Activated naive CD8-positive, alpha-beta T cell treated with anti-CD3 and anti-CD28 coated beads, Interleukin-2, amount 10 ng/mL, durations not matched to agents 7 days and 5 days (primary cell): Measurements from ENCODE around the gene RHOXF2. TPM values are rescaled to one million over a fixed set of nuclear protein-coding genes. Genes with fewer than 3 reads are reported as not detected.
"Not testable (repeated sequence)": the region's sequence is repeated elsewhere in the genome, so short reads cannot be mapped to it uniquely, and the experiment has no call there.

Experiments used
- ATAC-seq: fragments of 150-1000 bp; cut with Tn5 transposase; one replicate; pipeline ENCODE4 v1.10.0; 2021; ENCODE audit warnings: low read depth, moderate library complexity
- POLR2A ChIA-PET: fragments of 350-600 bp; sonication (Branson Sonifier 250); formaldehyde crosslinking; loops from one replicate; lab custom pipeline; 2021; ENCODE audit warnings: antibody characterized with exemption; lab: Charles Lee
- DNase-seq: peaks from one replicate; pipeline ENCODE4 v3.0.0; 2021
- H3K27ac Mint-ChIP-seq: one replicate; pipeline ENCODE4 v1.8.0; 2022; ENCODE audit warnings: mild to moderate bottlenecking, mixed read lengths
- H3K27me3 Mint-ChIP-seq: one replicate; pipeline ENCODE4 v1.8.0; 2022; ENCODE audit warnings: mild to moderate bottlenecking, moderate library complexity, mixed read lengths
- H3K36me3 Mint-ChIP-seq: one replicate; pipeline ENCODE4 v1.8.0; 2021; ENCODE audit warnings: mild to moderate bottlenecking, mixed read lengths
- H3K4me1 Mint-ChIP-seq: one replicate; pipeline ENCODE4 v1.8.0; 2021; ENCODE audit warnings: mixed read lengths
- H3K4me3 Mint-ChIP-seq: one replicate; pipeline ENCODE4 v1.8.0; 2022; ENCODE audit warnings: mild to moderate bottlenecking, moderate library complexity, mixed read lengths
- H3K9me3 Mint-ChIP-seq: one replicate; pipeline ENCODE4 v1.8.0; 2021; ENCODE audit warnings: mixed read lengths
- total RNA-seq, 2 experiments: library from RNA; stranded (reverse); gene quantifications; one replicate each; pipeline ENCODE4 v1.2.3, GENCODE V29; 2021

RHOXF2 gene
- total RNA-seq, 2 experiments from 2014 or later, result not detected

DNA sequence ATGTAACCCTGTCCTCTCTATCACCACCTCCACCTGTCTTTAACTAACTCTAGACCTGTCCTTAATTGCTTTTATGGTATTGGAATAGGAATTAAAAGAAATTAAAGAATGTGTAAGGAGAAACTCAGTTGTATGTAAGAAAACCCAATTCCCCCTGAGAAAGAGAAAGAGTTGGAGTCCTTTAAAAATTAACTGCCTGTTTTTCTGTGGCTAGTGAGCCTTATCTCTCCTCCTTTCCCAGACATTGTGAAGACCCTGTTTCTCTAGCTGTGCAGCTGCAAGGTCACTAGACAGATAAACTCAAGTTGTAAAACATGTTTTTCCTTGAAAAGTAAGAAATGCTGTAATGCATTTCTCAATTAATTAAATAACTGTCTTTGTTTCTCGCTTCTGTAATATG, 12.1 kb upstream of the RHOXF2 start:
- H3K27ac Mint-ChIP-seq, H3K27me3 Mint-ChIP-seq, H3K9me3 Mint-ChIP-seq, H3K4me3 Mint-ChIP-seq, POLR2A ChIA-PET, H3K36me3 Mint-ChIP-seq, ATAC-seq, DNase-seq: not testable (repeated sequence)
- peaks cover 11% of the 10 kb centered on the region for H3K4me1 Mint-ChIP-seq

DNA sequence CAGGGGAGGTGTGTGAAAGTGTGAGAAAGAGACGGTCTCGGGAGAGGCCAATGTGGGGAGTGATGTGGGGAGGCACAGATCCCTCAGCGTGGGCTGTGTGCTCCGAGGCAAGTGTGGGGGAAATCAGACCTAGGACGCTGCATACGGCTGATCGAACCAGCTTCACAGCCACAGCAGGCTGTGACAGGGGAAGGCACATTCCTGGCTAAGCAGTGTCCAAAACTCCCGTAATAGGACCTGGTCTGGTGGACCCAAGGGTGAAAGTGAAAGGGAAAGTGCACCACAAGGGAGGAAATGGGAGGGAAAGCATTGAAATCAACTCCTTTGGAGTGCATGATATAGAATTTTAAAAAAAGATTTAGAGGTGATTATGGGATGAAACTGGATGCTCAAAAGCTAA, 10.9 kb upstream of the RHOXF2 start:
- H3K4me1 Mint-ChIP-seq, result peaks cover 11% of the 10 kb centered on the region
- ATAC-seq, result no peak
- H3K27me3 Mint-ChIP-seq, result no peaks in the 10 kb centered on the region
- peaks cover 7% of the 10 kb centered on the region for H3K36me3 Mint-ChIP-seq
- H3K27ac Mint-ChIP-seq, result no peak overlapping the region
- POLR2A ChIA-PET, result no interaction called here
- H3K9me3 Mint-ChIP-seq, result peaks cover 4% of the 10 kb centered on the region
- H3K4me3 Mint-ChIP-seq, result no peak overlapping the region
- DNase-seq, result no peak

DNA sequence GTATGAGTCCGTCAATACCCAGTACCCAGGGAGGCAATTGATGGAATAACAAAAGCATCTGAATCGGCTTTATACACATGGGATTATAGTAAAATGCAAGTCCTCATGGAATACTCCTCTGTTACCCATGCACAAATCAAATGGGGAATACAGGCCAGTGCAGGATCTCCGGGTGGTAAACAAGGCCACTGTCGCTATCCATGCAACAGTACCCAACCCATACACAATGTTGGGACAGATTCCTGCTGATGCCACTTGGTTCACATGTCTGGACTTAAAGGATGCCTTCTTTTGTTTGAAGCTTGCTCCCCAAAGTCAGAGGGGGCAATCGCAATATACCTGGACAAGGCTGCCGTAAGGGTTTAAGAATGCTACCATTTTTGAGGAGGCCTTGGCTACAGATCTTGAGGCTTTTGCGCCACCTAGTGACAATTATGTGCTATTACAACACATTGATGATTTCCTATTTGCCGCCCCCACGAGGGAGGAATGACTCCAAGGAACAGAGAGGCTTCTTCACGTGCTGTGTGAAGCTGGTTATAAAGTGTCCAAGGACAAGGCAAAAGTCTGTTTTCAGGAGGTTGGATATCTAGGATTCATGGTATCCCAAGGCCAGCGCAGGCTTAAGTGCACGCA, 8.2 kb upstream of the RHOXF2 start:
- H3K27me3 Mint-ChIP-seq, ATAC-seq, POLR2A ChIA-PET, DNase-seq, H3K4me3 Mint-ChIP-seq, H3K36me3 Mint-ChIP-seq, H3K4me1 Mint-ChIP-seq, H3K27ac Mint-ChIP-seq, H3K9me3 Mint-ChIP-seq: not testable (repeated sequence)

DNA sequence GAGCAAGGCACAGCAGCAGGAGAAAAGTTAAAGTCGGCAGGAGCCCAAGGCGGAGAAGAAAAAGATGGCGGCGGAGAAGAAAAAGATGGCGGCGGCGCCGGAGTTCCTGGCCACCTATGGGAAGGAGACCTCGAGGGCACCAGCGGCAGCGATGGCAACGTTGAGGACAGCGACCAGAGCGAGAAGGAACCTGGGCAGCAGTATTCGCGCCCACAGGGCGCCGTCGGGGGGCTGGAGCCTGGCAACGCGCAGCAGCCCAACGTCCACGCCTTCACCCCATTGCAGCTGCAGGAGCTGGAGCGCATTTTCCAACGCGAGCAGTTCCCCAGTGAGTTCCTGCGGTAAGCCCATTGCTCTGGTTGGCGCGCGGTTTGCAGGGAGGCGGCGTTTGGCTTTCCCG, 673 bp downstream of the RHOXF2 start:
- H3K4me1 Mint-ChIP-seq, H3K27me3 Mint-ChIP-seq, H3K4me3 Mint-ChIP-seq, ATAC-seq, H3K36me3 Mint-ChIP-seq, DNase-seq, H3K9me3 Mint-ChIP-seq, H3K27ac Mint-ChIP-seq, POLR2A ChIA-PET: not testable (repeated sequence)

DNA sequence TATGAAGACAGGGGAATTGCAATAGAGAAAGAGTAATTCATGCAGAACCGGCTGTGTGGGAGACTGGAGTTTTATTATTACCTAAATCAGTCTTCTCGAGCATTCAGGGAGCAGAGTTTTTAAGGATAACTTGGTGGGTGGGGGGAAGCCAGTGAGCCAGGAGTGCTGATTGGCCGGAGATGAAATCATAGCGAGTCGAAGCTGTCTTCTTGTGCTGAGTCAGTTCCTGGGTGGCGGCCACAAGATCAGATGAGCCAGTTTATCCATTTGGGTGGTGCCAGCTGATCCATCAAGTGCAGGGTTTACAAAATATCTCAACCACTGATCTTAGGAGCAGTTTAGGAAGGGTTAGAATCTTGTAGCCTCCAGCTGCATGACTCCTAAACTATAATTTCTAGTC, 34.8 kb downstream of the RHOXF2 start:
- H3K4me3 Mint-ChIP-seq, POLR2A ChIA-PET, H3K27me3 Mint-ChIP-seq, DNase-seq, ATAC-seq, H3K27ac Mint-ChIP-seq, H3K36me3 Mint-ChIP-seq, H3K9me3 Mint-ChIP-seq, H3K4me1 Mint-ChIP-seq: not testable (repeated sequence)

DNA sequence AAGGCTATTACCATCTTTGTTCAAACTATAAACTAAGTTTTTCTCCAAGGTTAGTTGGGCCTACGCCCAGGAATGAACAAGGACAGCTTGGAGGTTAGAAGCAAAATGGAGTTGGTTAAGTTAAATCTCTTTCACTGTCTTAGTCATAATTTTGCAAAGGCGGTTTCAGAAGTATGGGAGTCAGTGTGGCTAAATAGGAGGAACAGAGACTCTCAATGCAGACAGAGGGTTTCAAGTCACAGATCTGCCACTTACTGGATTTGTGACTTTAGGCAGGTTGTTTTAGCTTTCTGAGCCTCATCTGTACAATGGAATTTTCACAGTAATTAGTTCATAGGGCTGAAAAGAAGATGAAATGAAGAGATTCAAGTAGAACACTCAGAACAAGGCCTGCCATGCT, 35.3 kb downstream of the RHOXF2 start:
- H3K4me1 Mint-ChIP-seq, H3K27me3 Mint-ChIP-seq, ATAC-seq, DNase-seq, H3K27ac Mint-ChIP-seq, POLR2A ChIA-PET, H3K4me3 Mint-ChIP-seq, H3K36me3 Mint-ChIP-seq, H3K9me3 Mint-ChIP-seq: not testable (repeated sequence)

DNA sequence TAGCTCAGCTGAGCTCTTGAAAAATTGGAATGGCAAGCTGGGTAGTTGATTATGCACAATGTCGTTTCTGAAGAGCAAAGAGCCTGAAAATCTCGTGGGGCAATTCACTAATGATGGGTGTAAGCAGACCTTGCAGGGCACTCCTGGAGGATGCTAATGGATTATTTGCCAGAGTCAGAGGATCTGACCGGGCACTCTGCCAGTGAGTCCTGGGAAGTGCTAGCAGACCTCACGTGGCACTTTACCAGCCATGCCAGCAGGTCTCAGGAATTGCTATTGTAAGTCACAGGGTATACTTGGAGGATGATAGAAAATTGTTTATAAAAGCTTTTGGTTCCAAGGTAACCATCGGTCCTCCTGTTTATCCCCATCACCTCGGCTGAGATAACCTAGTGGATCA, 37.4 kb downstream of the RHOXF2 start:
- H3K4me1 Mint-ChIP-seq, H3K4me3 Mint-ChIP-seq, ATAC-seq, H3K27ac Mint-ChIP-seq, H3K27me3 Mint-ChIP-seq, POLR2A ChIA-PET, H3K9me3 Mint-ChIP-seq, DNase-seq, H3K36me3 Mint-ChIP-seq: not testable (repeated sequence)

DNA sequence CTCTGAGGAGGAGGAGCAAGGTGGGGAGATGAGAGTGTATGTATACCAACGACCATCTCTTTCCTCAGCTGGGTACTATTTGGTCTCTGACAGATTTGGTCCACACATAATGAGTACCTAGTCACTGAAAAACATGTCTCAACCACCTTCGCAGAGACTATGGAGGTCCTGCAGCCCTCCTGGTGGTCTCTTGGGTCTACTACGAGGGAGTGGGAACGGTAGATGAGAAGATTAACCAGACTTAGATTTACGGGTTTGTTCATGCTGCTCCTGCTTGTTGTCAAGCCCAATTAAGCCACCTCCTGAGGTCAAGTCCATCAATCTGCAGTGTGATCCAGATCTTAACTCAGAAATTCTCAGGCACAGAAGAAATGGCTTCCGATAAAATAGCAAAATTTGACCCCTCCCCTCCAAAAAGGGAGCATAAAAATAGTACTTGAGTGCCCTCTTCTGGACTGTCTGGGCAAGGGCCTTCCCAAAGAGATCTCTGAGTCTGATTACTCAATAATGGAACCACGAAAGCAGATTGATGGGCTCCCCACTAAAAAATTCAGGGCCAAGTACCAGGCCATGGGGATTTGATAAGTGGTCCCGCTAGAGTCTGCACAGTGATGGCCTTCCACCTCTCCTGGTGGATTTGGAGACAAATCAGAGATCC, 38.3 kb downstream of the RHOXF2 start:
- H3K4me3 Mint-ChIP-seq, POLR2A ChIA-PET: not testable (repeated sequence)

DNA sequence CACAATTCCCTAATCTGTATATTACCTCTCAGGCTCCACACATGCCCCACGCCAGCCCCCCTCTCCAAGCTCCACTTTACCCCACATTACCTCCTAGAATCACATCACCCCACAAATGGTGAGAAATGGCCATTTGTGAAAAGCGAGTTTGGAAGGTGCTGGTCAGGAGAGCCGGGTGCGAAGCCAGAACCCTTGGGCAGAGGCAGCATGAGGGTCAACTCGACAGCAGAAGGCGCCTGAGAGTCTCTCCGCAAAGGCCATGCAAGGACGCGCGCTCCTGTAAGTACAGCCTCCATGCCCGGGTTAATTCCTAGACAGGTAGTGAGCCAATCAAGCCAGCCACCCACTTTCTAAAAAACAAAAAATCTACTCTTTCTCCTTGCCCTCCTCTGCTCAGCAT, 42.4 kb downstream of the RHOXF2 start:
- POLR2A ChIA-PET, result no interaction called here

More for the DNA sequence above, 38.3 kb downstream of the RHOXF2 start:
- H3K4me1 Mint-ChIP-seq, H3K27me3 Mint-ChIP-seq, H3K36me3 Mint-ChIP-seq, ATAC-seq, H3K9me3 Mint-ChIP-seq, H3K27ac Mint-ChIP-seq, DNase-seq: not testable (repeated sequence)

DNA sequence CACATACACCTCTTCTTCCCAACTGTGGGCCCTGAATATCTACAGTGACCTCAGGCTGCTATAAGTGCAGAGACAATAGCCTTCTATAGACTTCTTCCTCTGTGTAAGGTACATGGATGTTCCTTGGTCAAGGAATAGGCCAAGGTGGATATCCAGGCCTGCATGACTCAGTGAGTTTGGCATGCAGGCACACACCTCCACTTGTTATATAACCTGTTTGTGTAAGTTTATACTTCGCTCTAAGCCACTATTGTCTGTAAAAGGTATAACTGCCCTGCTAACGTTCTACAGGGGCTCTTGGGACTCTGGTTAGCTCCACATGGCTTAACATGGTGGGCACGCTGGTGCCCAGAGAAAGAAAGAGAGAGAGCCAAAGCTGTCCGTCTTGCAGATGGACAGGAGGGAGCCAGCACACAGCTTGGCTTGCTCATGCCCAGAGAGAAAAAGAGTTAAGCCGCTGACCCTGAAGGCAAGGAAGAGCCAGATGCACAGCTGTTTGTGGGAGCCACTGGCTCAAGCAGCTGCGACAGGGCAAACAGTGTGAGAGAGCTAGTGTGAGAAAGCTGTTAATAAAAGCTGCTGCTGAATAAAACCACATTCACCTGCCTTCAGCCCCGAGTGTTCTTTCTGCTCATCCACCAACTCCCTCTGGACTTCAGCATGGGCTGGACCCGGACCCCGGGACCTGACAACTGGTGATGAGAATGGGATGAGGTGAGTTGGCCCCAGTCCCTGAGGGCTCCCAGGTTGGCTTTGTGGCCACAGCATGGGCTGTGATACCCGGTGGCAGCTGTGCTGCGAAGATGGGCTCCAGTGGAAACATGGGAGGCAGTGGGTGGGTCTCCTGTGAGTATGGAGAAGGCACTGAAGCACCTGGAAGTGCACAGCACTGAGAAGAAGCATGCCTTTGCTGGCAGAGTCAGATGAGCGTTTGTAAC, 47.7 kb downstream of the RHOXF2 start:
- no peak overlapping the region for H3K4me3 Mint-ChIP-seq
- H3K27me3 Mint-ChIP-seq, result no peaks in the 10 kb centered on the region
- H3K4me1 Mint-ChIP-seq, result no peaks in the 10 kb centered on the region
- H3K9me3 Mint-ChIP-seq, result no peaks in the 10 kb centered on the region
- ATAC-seq, result no peak
- no peak for DNase-seq
- H3K36me3 Mint-ChIP-seq, result no peaks in the 10 kb centered on the region
- H3K27ac Mint-ChIP-seq, result no peak overlapping the region
- POLR2A ChIA-PET, result no interaction called here

More for the DNA sequence above, 42.4 kb downstream of the RHOXF2 start:
- Mint-ChIP-seq H3K36me3 (no peaks in the 10 kb centered on the region), H3K4me1 (peaks cover 8% of the 10 kb centered on the region), H3K9me3 (no peaks in the 10 kb centered on the region), H3K4me3 (no peak overlapping the region), H3K27ac (no peak overlapping the region), H3K27me3 (no peaks in the 10 kb centered on the region)
- DNase-seq, result no peak
- ATAC-seq, result no peak

DNA sequence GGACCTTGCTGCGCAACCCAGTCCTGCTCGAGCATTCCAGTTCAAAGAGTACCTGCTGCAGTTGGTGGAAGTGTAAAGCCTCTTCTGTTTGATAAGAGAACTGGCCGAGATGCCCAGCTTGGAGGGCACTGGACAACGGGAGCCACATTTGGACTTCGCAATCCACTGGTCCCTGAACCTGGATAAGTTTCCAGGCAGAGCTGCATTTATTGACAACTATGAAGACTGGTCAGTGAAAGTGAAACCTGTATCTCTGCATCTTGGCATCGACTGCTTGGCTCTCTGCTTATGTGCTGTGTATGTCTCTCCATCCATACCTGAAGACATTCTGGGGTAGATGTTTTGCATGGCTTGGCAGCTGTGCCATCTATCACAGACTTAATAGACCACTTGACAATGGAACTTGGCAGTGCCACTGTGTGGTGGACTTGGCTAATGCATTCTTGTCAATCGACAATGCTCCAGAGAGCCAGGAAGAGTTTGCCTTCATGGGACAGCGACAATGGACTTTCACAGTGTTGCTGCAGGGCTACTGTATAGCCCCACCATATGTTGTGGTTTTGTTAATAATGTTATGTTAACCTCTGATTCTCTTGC, 48.7 kb downstream of the RHOXF2 start:
- Mint-ChIP-seq H3K4me1 (no peaks in the 10 kb centered on the region), H3K27me3 (no peaks in the 10 kb centered on the region), H3K9me3 (no peaks in the 10 kb centered on the region), H3K27ac (no peak overlapping the region), H3K4me3 (no peak overlapping the region), H3K36me3 (no peaks in the 10 kb centered on the region)
- POLR2A ChIA-PET, result no interaction called here
- DNase-seq (no peak), ATAC-seq (no peak)

DNA sequence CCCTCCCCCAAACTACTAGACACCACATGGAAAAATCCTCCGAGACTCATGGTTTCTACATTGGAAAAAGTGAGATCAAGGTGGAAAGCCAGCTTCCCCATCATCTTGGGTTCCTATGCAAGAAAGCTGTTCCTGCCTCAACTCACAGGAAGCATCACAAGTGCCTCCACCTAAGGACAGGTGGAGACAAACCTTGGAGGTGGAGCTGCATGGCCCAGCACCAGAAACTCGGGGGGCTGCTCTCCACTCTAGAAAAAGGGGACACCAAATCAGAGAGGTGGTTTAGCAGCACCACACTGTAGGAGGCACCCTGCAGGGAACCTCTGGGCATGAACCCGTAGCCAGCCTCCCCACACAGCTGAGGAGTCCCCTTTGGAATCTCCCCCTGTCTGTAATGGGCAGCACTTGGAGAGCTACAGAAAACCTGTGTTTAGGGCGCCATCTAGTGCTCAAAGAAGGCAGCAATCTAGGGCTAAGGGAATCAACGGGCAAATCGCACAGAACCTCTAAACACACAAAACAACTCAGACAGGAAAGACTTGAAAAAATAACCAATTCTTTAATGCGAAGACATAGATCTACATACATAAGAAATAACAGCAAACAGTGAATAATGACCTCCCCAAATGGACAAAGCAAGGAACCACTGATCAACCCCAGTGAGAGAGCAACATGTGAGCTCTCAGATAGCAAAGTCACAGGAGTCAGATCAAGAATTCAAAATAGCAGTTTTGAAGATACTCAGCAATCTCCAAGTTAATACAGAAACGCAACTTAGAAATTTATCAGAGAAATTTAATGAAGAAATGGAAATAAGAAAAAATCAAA, 55.2 kb downstream of the RHOXF2 start:
- Mint-ChIP-seq H3K4me1 (peaks cover 3% of the 10 kb centered on the region), H3K27ac (no peak overlapping the region), H3K9me3 (no peaks in the 10 kb centered on the region), H3K36me3 (no peaks in the 10 kb centered on the region), H3K4me3 (no peak overlapping the region), H3K27me3 (peaks cover 4% of the 10 kb centered on the region)
- POLR2A ChIA-PET, result no interaction called here
- ATAC-seq (no peak), DNase-seq (peak; percentile 27)
